PC-3 (cell line): ENCODE data around the gene BIRC6. TPM values are rescaled to one million over a fixed set of nuclear protein-coding genes. Genes with fewer than 3 reads are reported as not detected.
A peak's percentile ranks its signal among the peaks of the same experiment; 100 is the strongest.
"Not testable (repeated sequence)": the region's sequence is repeated elsewhere in the genome, so short reads cannot be mapped to it uniquely, and the experiment has no call there.

Experiments used
- ATAC-seq: fragments of 200-7000 bp; cut with Tn5 transposase; 2 replicates; pipeline ENCODE4 v1.9.1; 2020; ENCODE audit warnings: mild to moderate bottlenecking, moderate library complexity
- BruUV-seq: library from RNA; stranded (reverse); fragments of 400-500 nt; replicated peaks from 2 replicates; lab custom pipeline; 2021; lab: Mats Ljungman, UMichigan
- CTCF ChIA-PET: fragments of 300-600 bp; sonication (Branson Sonifier 250); formaldehyde crosslinking; loops from one replicate; lab custom pipeline; 2022; ENCODE audit warnings: antibody characterized with exemption; lab: Charles Lee
- POLR2A ChIA-PET: fragments of 300-600 bp; sonication (Branson Sonifier 250); formaldehyde crosslinking; loops from one replicate; lab custom pipeline; 2022; ENCODE audit warnings: antibody characterized with exemption; ENCODE audit not compliant: unreplicated experiment; lab: Charles Lee
- DNase-seq: peaks from one replicate; pipeline ENCODE4 v3.0.0-alpha.2; 2015
- H2AFZ ChIP-seq: fragments of 300-600 bp; sonication (generic); 2 replicates; pipeline ENCODE4 v1.6.0; 2016; ENCODE audit warnings: antibody characterized with exemption, low read length
- H3F3A ChIP-seq: fragments of 300-600 bp; sonication (generic); one replicate; pipeline ENCODE4 v1.6.0; 2017; ENCODE audit warnings: antibody characterized with exemption, low read length, control low read depth, mild to moderate bottlenecking; ENCODE audit not compliant: unreplicated experiment
- H3K27ac ChIP-seq: fragments of 300-600 bp; sonication (generic); 2 replicates; pipeline ENCODE4 v1.5.1; 2016; ENCODE audit warnings: mild to moderate bottlenecking, low read length
- H3K27me3 ChIP-seq: fragments of 300-600 bp; sonication (generic); 2 replicates; pipeline ENCODE4 v1.6.1; 2016; ENCODE audit warnings: low read length, mixed read lengths
- H3K36me3 ChIP-seq: fragments of 300-600 bp; sonication (generic); 2 replicates; pipeline ENCODE4 v1.6.1; 2016; ENCODE audit warnings: low read depth, mixed run types, low read length, mixed read lengths
- H3K4me1 ChIP-seq: fragments of 300-600 bp; sonication (generic); 2 replicates; pipeline ENCODE4 v1.5.1; 2016; ENCODE audit warnings: low read length; ENCODE audit not compliant: insufficient read depth
- H3K4me2 ChIP-seq: fragments of 300-600 bp; sonication (generic); 2 replicates; pipeline ENCODE4 v1.6.0; 2016; ENCODE audit warnings: low read length
- H3K4me3 ChIP-seq: fragments of 300-600 bp; sonication (generic); 2 replicates; pipeline ENCODE4 v1.5.1; 2016; ENCODE audit warnings: mild to moderate bottlenecking, low read length, mixed read lengths
- H3K79me2 ChIP-seq: fragments of 300-600 bp; sonication (generic); 2 replicates; pipeline ENCODE4 v1.6.1; 2017; ENCODE audit warnings: low read length, mixed read lengths
- H3K9ac ChIP-seq: fragments of 300-600 bp; sonication (generic); 2 replicates; pipeline ENCODE4 v1.6.0; 2016; ENCODE audit warnings: mild to moderate bottlenecking, low read length
- H3K9me2 ChIP-seq: fragments of 300-600 bp; sonication (generic); replicated peaks from 2 replicates; pipeline ENCODE4 v1.6.1; 2016; ENCODE audit warnings: mixed run types, low read length, mixed read lengths
- H3K9me3 ChIP-seq: fragments of 300-600 bp; sonication (generic); 2 replicates; pipeline ENCODE4 v1.6.1; 2016; ENCODE audit warnings: low read length, mixed read lengths
- H4K20me1 ChIP-seq: fragments of 300-600 bp; sonication (generic); 2 replicates; pipeline ENCODE4 v1.6.1; 2016; ENCODE audit warnings: low read length, mixed read lengths
- CTCF ChIP-seq: fragments of 300-600 bp; sonication (generic); conservative IDR thresholded peaks from 2 replicates; pipeline ENCODE4 v1.5.1; 2017; ENCODE audit warnings: antibody characterized with exemption, low read depth, mild to moderate bottlenecking, low read length
- EZH2 ChIP-seq: fragments of 300-600 bp; sonication (generic); IDR thresholded peaks from one replicate; pipeline ENCODE4 v1.6.1; 2017; ENCODE audit warnings: antibody characterized with exemption, mild to moderate bottlenecking, low read length; ENCODE audit not compliant: unreplicated experiment
- EZH2phosphoT487 ChIP-seq: fragments of 300-600 bp; sonication (generic); IDR thresholded peaks from 2 replicates; pipeline ENCODE4 v1.6.1; 2018; ENCODE audit warnings: mild to moderate bottlenecking, antibody characterized with exemption, low read length, borderline replicate concordance
- intact Hi-C: fragments of 100-400 bp; cut with micrococcal nuclease; formaldehyde crosslinking; loops from 2 replicates; pipeline ENCODE4 v1.9.0; 2023
- total RNA-seq: library from RNA; depleted of rRNA; stranded (reverse); fragments of >200 nt; gene quantifications from 2 replicates; pipeline ENCODE4 v1.2.3, GENCODE V29; 2014

BIRC6 gene
- total RNA-seq, 1 experiment from 2014 or later = 74.7 TPM

DNA sequence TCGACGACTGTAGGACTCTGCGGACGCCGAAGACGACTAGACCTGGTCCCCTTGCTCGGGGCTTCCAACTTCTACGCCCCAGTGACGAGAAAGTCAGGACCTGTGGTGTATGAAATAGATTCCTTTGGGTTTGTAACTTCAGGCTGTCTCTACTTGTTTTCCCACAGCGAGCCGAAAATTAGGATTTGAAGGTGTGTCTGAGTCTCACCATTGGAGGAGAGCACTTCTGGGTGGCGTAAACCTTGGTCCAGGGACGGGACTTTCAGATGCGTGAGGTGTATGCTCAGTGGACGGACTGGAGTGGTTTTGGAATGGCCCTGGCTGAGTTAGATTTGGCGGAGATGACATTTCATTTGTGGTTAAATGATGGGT lies 1.3 kb downstream of the BIRC6 start:
- Histone ChIP-seq H3F3A (no peaks in the 10 kb centered on the region), H2AFZ (peak overlapping the region; percentile 49; the same call in 1 of the 2 replicates), H3K9me3 (no peaks in the 10 kb centered on the region), H3K27ac (no peak overlapping the region), H4K20me1 (peaks cover 33% of the 10 kb centered on the region), H3K36me3 (no peaks in the 10 kb centered on the region), H3K9ac (peak overlapping the region; percentile 57), H3K9me2 (no peaks in the 10 kb centered on the region), H3K4me3 (peak overlapping the region; percentile 96), H3K27me3 (no peaks in the 10 kb centered on the region), H3K79me2 (peaks cover 60% of the 10 kb centered on the region), H3K4me1 (peaks cover 21% of the 10 kb centered on the region), H3K4me2 (peak overlapping the region; percentile 86)
- ChIA-PET POLR2A (no interaction called here), CTCF (no interaction called here)
- TF ChIP-seq CTCF (no peak), EZH2phosphoT487 (no peak), EZH2 (no peak)
- TSS peak; percentile 50 for BruUV-seq
- DNase-seq (peak; percentile 34), ATAC-seq (0 out of 2 replicates have a peak, but pooled peaks have one; percentile 4)
- intact Hi-C loops = loop anchor here (5.0 kb wide), 2 partner anchors 71 to 191 kb away; partner anchors contain the start of gene SLC30A6

- DNase-seq = no peak
- Histone ChIP-seq H4K20me1 (peaks cover 49% of the 10 kb centered on the region), H3K9me2 (no peaks in the 10 kb centered on the region), H3K9ac (no peak overlapping the region), H3K79me2 (peaks cover 83% of the 10 kb centered on the region), H3K9me3 (no peaks in the 10 kb centered on the region), H3K4me1 (peaks cover 13% of the 10 kb centered on the region), H3K27me3 (no peaks in the 10 kb centered on the region), H3K36me3 (no peaks in the 10 kb centered on the region), H3K4me2 (no peak overlapping the region), H3K27ac (no peak overlapping the region), H3K4me3 (no peak overlapping the region), H3F3A (no peaks in the 10 kb centered on the region), H2AFZ (no peak overlapping the region)
- intact Hi-C loops = no loop called here
- TF ChIP-seq EZH2phosphoT487 = no peak
- no peak for TF ChIP-seq CTCF
- no peak for TF ChIP-seq EZH2
- no peak for ATAC-seq
- POLR2A ChIA-PET = no interaction called here
- CTCF ChIA-PET = no interaction called here
- BruUV-seq = no TSS peak
These were observed 3.6 kb downstream of the BIRC6 start for GRCh38 chr2:32360416-32360815.

DNA sequence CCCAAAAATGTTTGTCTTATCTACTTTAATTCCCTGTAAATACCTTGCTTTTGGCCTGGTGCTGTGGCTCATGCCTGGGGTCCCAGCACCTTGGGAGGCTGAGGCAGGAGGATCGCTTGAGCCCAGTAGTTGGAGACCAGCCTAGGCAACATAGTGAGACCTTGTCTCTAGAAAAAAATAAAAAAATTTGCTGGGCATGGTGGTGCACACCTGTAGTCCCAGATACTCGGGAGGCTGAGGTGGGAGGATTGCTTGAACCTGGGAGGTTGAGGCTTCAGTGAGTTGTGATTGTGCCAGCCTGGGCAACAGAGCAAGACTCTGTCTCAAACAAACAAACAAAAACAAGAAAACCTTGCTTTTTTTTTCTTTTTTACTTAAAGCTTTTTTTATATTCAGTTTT lies 6.2 kb downstream of the BIRC6 start:
- BruUV-seq, H3K4me3 ChIP-seq, DNase-seq, H3K9me3 ChIP-seq, H3K9ac ChIP-seq, CTCF ChIA-PET, H3K27ac ChIP-seq, H3K36me3 ChIP-seq, H3F3A ChIP-seq, ATAC-seq, H3K9me2 ChIP-seq, H2AFZ ChIP-seq, intact Hi-C loops, H3K27me3 ChIP-seq, POLR2A ChIA-PET, H3K4me2 ChIP-seq: not testable (repeated sequence)
- H3K79me2 ChIP-seq = peaks cover 100% of the 10 kb centered on the region
- H3K4me1 ChIP-seq = peaks cover 10% of the 10 kb centered on the region
- peaks cover 49% of the 10 kb centered on the region for H4K20me1 ChIP-seq
